ENCODE measurements around the gene RHD.
"Not testable (repeated sequence)": the region's sequence is repeated elsewhere in the genome, so short reads cannot be mapped to it uniquely, and the experiment has no call there.

RHD gene

DNA sequence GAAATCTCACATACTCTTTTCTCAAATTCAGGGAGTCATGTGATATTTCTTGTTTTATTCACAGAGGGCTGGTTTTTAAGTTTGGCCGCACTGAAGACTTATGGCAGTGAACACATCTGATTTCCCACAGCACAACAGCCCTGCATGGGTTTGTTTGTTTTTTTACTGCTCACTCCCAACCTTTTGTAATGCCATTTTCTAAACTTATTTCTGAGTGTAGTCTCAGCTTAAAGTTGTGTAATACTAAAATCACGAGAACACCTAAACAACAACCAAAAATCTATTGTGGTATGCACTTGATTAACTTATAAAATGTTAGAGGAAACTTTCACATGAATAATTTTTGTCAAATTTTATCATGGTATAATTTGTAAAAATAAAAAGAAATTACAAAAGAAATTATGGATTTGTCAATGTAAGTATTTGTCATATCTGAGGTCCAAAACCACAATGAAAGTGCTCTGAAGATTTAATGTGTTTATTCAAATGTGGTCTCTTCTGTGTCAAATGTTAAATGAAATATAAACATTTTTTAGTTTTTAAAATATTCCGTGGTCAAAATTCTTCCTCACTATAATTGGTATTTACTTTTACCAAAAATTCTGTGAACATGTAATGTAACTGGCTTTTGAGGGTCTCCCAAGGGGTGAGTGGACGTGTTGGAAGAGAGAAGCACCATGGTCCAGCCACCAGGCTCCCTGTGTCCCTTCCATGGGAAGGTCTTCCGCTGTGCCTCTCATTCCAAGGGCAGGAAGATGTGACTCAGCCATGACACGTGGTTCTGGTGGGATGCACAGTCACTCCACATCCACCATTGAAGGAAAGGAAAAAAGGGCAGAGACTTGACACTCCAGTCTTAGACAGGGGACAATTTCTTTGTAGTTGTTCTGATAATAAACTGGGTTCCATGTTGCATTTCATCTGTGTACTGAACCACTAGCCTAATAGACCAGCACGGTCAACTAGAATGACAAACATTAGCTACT is 88.6 kb downstream of the RHD start:
- no peak for DNase-seq

DNA sequence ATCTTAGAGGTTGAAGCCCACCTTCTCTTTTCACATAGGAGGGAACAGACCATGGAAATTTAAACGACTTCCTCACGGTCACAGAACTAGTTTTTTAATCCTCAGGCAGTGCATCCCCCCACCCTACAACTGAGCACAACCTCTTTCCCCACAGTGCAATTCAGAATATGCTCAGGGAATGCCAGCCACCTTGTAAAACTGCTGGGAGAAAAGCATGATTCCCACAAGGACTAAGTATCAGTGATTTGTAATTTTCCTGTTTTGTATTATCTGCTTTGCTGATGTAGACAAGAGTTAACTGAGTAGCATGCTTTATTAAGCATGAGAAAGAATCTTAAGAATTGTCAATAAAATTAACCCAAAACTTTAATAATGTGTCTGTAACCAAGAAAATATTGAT is 89.6 kb downstream of the RHD start:
- DNase-seq = no peak

DNA sequence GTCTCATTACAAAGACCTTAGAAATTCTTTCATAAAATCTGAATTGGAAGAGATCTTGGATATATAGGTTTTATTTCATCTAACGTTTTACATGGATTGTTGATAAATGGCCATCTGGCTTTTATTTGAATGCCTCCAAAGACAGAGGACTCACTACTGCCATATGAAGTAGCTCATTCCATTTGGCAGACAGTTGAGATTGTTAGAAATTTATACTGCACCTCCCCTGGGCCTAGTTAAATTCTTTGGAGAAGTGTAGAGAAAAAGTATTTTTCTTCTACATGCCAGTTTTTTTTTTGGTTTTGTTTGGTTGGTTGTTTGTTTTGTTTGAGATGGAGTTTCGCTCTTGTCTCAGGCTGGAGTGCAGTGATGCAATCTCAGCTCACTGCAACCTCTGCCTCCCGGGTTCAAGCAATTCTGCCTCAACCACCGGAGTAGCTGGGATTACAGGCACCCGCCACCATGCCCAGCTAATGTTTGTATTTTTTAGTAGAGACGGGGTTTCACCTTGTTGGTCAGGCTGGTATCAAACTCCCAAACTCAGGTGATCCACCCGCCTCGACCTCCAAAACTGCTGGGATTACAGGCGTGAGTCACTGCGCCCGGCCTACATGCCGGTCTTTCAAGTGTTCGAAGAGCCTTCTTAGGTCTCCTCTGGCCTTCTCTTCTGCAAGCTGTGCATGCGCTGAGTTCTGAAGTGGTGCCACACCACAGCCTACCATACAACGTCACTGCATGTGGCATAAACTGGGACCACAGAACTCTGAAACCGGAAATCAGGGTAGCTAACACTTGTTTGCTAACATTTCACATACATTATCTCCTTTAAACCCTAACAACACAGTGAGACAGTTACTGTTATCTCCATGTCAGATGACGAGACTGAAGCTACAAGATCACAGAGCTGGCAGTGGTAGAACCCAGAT is 90.6 kb downstream of the RHD start:
- not testable (repeated sequence) for DNase-seq

DNA sequence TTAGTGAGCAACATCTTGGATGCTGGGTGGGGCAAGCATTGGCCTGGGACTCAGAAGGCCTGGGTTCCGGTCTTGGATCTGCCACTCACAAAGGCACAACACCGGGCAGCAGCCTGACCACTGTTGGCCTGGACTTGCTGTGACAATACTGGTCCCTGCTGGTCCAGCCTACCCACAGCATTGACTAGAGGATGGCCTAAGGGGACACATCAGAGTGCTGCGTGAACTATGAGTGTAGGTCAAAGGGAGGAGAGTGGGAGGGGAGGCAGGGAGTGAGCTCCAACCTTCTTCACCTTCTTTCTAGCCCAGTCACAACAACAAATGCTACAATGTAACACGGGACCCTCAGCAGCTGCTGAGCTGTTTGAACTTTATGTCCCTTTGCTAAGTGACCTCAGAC is 96.9 kb downstream of the RHD start:
- no peak for DNase-seq

DNA sequence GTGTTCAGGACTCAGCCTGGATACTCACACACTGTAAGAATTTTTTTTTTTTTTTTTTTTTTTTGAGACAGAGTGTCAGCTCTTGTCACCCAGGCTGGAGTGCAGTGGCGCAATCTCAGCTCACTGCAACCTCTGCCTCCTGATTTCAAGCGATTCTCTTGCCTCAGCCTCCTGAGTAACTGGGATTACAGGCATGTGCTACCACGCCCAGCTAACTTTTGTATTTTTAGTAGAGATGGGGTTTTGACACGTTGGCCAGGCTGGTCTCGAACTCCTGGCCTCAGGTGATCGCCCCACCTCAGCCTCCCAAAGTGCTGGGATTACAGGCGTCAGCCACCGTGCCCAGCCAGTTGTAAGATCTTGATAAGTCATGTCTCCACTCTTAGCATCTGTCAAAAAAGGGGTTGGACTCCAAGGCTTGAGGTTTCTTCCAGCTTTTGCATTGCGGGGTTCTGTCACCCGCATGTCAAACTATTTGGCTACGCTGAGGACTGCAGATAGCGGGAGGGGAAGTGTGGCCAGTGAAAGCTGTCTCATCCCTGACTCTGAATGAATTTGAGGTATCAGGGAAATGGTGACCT is 97.5 kb downstream of the RHD start:
- not testable (repeated sequence) for DNase-seq

DNA sequence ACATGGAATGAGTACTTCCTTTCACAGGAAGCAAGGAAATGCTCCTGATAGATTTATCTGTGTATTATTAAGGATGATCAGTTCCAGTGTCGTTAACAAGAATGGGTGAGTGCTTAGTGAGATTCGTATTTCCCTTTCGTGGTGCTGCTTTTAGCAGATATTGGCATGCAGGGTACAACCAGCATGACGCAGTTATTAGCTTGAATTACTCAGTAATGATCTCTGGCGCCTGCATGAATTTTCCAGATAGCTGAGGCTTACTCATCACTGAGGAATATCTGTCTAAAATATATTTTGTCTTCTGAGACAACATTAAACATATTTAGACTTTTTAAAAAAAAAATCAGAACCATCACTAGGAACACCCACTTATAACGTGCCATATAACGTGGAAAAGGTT is 99.4 kb downstream of the RHD start:
- DNase-seq = not testable (repeated sequence)

DNA sequence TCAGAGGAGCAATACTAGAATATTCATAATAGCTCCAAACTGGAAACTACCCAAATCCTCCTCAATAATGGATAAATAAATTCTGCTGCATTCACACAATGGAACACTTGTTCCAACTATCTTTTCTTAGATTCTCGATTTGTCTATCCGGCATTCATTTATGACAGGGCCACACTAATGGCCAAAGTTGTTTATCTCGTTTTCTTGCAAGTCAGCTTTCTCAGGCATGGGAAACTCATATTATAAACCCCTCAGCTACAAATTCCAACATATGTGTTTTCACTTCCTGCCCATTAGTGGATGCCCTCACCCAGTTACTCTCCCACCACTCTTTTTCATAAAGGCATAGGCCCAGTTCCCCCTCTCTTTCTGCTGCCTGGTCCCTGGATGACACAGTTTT is 106.1 kb downstream of the RHD start:
- not testable (repeated sequence) for DNase-seq
